NCI-H2196 (cell line): ENCODE data around the gene AFF1.
"Not testable (repeated sequence)": the region's sequence is repeated elsewhere in the genome, so short reads cannot be mapped to it uniquely, and the experiment has no call there.

Experiments
- DNase-seq: peaks from one replicate; lab custom pipeline; 2025; ENCODE audit not compliant: unreplicated experiment; lab: John Stamatoyannopoulos, UW

AFF1 gene

GRCh38 chr4:87010192-87010591 lies 75.4 kb downstream of the AFF1 start:
- DNase-seq, result no peak

GRCh38 chr4:87011340-87012034 lies 76.7 kb downstream of the AFF1 start:
- DNase-seq, result no peak

GRCh38 chr4:87012265-87012953 lies 77.6 kb downstream of the AFF1 start:
- DNase-seq, result no peak

GRCh38 chr4:87012954-87013308 lies 78.1 kb downstream of the AFF1 start:
- not testable (repeated sequence) for DNase-seq

- no peak for DNase-seq
Measured at GRCh38 chr4:87014284-87014782, 79.5 kb downstream of the AFF1 start.

- no peak for DNase-seq
Measured at GRCh38 chr4:87015416-87015815, 80.6 kb downstream of the AFF1 start.

- DNase-seq, result no peak
Measured at GRCh38 chr4:87017580-87018342, 83.0 kb downstream of the AFF1 start.

GRCh38 chr4:87018753-87019152 lies 83.9 kb downstream of the AFF1 start:
- DNase-seq, result no peak

- no peak for DNase-seq
Measured at GRCh38 chr4:87019246-87019791, 84.5 kb downstream of the AFF1 start.

GRCh38 chr4:87019898-87020297 lies 85.1 kb downstream of the AFF1 start:
- DNase-seq, result no peak

- no peak for DNase-seq
Measured at GRCh38 chr4:87024201-87024600, 89.4 kb downstream of the AFF1 start.

GRCh38 chr4:87025023-87025613 lies 90.3 kb downstream of the AFF1 start:
- no peak for DNase-seq

- DNase-seq, result no peak
Measured at GRCh38 chr4:87025614-87026041, 90.8 kb downstream of the AFF1 start.

- no peak for DNase-seq
Measured at GRCh38 chr4:87026800-87027495, 92.1 kb downstream of the AFF1 start.

GRCh38 chr4:87029356-87029755 lies 94.5 kb downstream of the AFF1 start:
- no peak for DNase-seq

GRCh38 chr4:87030124-87030523 lies 95.3 kb downstream of the AFF1 start:
- no peak for DNase-seq

GRCh38 chr4:87030755-87031441 lies 96.1 kb downstream of the AFF1 start:
- DNase-seq, result no peak

- DNase-seq, result no peak
Measured at GRCh38 chr4:87031920-87032319, 97.1 kb downstream of the AFF1 start.

- DNase-seq, result no peak
Measured at GRCh38 chr4:87032884-87033533, 98.2 kb downstream of the AFF1 start.
